ENCODE results near the gene CCDC190.

DNA sequence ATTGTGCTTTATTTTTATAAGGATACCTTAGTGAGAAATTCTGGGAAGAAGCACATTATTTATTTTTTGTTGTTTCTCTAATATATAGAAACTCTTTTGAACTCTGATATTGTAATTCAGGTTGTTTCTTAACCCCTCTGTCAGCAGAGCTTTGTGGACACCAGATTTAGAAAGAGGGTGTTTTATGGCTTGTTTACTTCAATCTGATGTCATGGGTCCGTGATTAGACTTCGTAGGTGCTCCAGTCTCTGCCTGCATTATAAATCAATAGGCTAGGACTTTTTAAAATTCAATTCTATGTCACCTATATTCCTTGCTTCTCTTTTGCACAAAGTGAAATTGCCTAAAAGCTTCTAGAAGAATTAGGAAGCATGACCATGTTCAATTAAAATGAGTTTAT, 47.3 kb upstream of the CCDC190 start:
- TF ChIP-seq, protein P1, sequence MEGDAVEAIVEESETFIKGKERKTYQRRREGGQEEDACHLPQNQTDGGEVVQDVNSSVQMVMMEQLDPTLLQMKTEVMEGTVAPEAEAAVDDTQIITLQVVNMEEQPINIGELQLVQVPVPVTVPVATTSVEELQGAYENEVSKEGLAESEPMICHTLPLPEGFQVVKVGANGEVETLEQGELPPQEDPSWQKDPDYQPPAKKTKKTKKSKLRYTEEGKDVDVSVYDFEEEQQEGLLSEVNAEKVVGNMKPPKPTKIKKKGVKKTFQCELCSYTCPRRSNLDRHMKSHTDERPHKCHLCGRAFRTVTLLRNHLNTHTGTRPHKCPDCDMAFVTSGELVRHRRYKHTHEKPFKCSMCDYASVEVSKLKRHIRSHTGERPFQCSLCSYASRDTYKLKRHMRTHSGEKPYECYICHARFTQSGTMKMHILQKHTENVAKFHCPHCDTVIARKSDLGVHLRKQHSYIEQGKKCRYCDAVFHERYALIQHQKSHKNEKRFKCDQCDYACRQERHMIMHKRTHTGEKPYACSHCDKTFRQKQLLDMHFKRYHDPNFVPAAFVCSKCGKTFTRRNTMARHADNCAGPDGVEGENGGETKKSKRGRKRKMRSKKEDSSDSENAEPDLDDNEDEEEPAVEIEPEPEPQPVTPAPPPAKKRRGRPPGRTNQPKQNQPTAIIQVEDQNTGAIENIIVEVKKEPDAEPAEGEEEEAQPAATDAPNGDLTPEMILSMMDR (IDR thresholded peaks at IDR 0.05; ENCODE audit: borderline replicate concordance, extremely low read depth, low read length, poor library complexity, severe bottlenecking), result no peak
- TF ChIP-seq EZH2 (IDR thresholded peaks at IDR 0.05; ENCODE audit: borderline replicate concordance, low read depth, low read length, severe bottlenecking), result no peak
